ENCODE data around the gene NOP53. TPM values are rescaled to one million over a fixed set of nuclear protein-coding genes. Genes with fewer than 3 reads are reported as not detected.
A peak's percentile ranks its signal among the peaks of the same experiment; 100 is the strongest.

NOP53 gene
- total RNA-seq, 1 donor, result 55.7 TPM

- no peaks in the 10 kb centered on the region for H3K4me1 ChIP-seq (ENCODE audit: insufficient read depth, low read length)
- H3K4me3 ChIP-seq (ENCODE audit: insufficient read depth, low read length), result no peak overlapping the region
- H3K79me2 ChIP-seq (ENCODE audit: insufficient read depth, low read length), result peaks cover under 1% of the 10 kb centered on the region
- H3K9me3 ChIP-seq (ENCODE audit: low read depth, low read length), result no peaks in the 10 kb centered on the region
- DNase-seq (ENCODE audit: insufficient read length, low spot score, missing footprints), result peak; percentile 63
- H3K4me2 ChIP-seq (ENCODE audit: insufficient read depth, low read length), result no peak overlapping the region
- no peak overlapping the region for H2AFZ ChIP-seq (ENCODE audit: low read length)
- peaks cover 14% of the 10 kb centered on the region for H4K20me1 ChIP-seq (ENCODE audit: insufficient read depth, low read length)
- no peaks in the 10 kb centered on the region for H3K27me3 ChIP-seq (ENCODE audit: insufficient read depth, low read length)
- no peak for TF ChIP-seq CTCF (IDR thresholded peaks at IDR 0.05; ENCODE audit: extremely low read depth, low read depth, low read length)
- no peak overlapping the region for H3K27ac ChIP-seq (ENCODE audit: low read depth, low read length)
- H3K36me3 ChIP-seq (ENCODE audit: insufficient read depth, low read length), result peaks cover 67% of the 10 kb centered on the region
Observed at GRCh38 chr19:47755065-47755761, 9.9 kb downstream of the NOP53 start.

DNA sequence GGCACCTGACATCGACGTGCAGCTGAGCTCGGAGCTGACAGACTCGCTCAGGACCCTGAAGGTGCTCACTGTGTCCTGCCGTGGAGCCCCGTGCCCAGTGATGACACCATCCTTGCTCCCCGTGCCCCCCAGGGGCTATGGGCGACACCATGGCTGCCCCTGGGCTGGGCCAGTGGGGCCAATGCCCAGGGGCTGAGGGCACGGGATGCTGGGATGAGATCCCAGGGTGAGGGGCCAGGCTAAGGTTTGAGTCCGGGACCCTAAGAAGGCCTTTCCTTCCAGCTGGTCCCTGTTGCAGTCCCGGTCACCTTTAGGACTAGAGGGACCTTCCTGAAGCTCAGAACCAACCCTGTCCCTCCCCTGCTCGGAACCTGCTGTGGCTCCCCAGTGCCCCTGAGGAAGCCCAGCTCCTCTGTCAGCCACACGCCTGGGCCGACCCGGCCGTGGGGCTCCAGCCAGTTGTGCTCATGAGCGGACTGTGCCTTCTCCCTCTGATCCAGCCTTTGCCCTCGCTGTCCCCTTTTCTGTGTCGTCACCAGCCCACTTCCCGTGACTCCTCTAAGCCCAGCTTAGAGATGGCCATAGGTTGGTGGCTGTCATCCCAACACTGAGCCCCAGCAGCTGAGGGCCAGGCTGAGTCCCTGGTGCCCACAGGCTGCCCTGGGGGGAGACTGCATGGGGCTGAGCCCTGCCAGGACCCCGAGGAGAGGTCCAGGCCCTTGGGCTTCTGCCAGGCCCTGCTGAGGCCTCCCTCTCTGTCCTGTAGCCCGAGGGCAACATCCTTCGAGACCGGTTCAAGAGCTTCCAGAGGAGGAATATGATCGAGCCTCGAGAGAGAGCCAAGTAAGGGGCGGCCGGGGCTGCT, 10.6 kb downstream of the NOP53 start:
- H3K36me3 ChIP-seq (ENCODE audit: insufficient read depth, low read length), result peaks cover 60% of the 10 kb centered on the region
- no peak overlapping the region for H2AFZ ChIP-seq (ENCODE audit: low read length)

GRCh38 chr19:47756627-47756929, 11.2 kb downstream of the NOP53 start:
- no peak overlapping the region for H3K4me2 ChIP-seq (ENCODE audit: insufficient read depth, low read length)
- no peaks in the 10 kb centered on the region for H3K79me2 ChIP-seq (ENCODE audit: insufficient read depth, low read length)
- no peaks in the 10 kb centered on the region for H3K9me3 ChIP-seq (ENCODE audit: low read depth, low read length)
- DNase-seq (ENCODE audit: insufficient read length, low spot score, missing footprints), result peak; percentile 80
- H3K4me3 ChIP-seq (ENCODE audit: insufficient read depth, low read length), result no peak overlapping the region
- H3K27me3 ChIP-seq (ENCODE audit: insufficient read depth, low read length), result no peaks in the 10 kb centered on the region
- no peak for TF ChIP-seq CTCF (IDR thresholded peaks at IDR 0.05; ENCODE audit: extremely low read depth, low read depth, low read length)
- H3K4me1 ChIP-seq (ENCODE audit: insufficient read depth, low read length), result no peaks in the 10 kb centered on the region
- no peak overlapping the region for H3K27ac ChIP-seq (ENCODE audit: low read depth, low read length)
- no peak overlapping the region for H2AFZ ChIP-seq (ENCODE audit: low read length)
- peaks cover 54% of the 10 kb centered on the region for H3K36me3 ChIP-seq (ENCODE audit: insufficient read depth, low read length)
- H4K20me1 ChIP-seq (ENCODE audit: insufficient read depth, low read length), result peaks cover 6% of the 10 kb centered on the region

More for the DNA sequence above, 10.6 kb downstream of the NOP53 start:
- no peaks in the 10 kb centered on the region for H3K79me2 ChIP-seq (ENCODE audit: insufficient read depth, low read length)
- TF ChIP-seq CTCF (IDR thresholded peaks at IDR 0.05; ENCODE audit: extremely low read depth, low read depth, low read length), result no peak
- no peaks in the 10 kb centered on the region for H3K4me1 ChIP-seq (ENCODE audit: insufficient read depth, low read length)
- H3K27me3 ChIP-seq (ENCODE audit: insufficient read depth, low read length), result no peaks in the 10 kb centered on the region
- no peak overlapping the region for H3K27ac ChIP-seq (ENCODE audit: low read depth, low read length)
- DNase-seq (ENCODE audit: insufficient read length, low spot score, missing footprints), result peak; percentile 88
- H3K4me2 ChIP-seq (ENCODE audit: insufficient read depth, low read length), result no peak overlapping the region
- H4K20me1 ChIP-seq (ENCODE audit: insufficient read depth, low read length), result peaks cover 12% of the 10 kb centered on the region
- H3K4me3 ChIP-seq (ENCODE audit: insufficient read depth, low read length), result no peak overlapping the region
- H3K9me3 ChIP-seq (ENCODE audit: low read depth, low read length), result no peaks in the 10 kb centered on the region

DNA sequence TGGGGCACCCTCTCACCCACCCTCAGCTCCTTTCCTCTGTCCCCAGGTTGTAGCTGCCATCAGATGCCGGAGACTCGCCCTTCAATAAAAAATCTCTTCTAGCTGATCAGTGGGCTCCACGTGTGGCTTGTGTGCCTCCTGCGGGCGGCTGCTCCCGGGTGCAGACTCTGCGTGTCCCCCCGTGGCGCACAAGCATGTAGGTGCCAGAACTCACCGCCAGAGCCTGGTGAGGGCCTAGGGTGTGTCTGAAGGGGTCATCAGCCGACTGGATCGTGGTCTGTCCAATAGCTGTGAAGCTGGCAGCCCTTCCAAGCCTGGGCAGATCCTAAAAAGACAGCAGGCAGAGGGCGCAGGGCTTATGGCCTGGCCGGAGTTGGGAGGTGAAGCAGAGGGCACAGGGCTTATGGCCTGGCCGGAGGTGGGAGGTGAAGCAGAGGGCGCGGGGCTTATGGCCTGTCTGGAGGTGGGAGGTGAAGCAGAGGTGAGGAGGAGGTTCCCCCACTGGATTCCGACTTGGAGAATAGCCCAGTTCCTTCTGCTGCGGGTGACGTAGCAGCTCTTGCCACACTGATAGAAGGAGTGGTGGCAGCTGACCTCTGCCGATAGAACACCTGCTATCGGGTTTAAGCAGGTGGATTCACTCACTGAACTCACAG, 11.7 kb downstream of the NOP53 start:
- peak; percentile 85 for DNase-seq (ENCODE audit: insufficient read length, low spot score, missing footprints)
- H3K4me1 ChIP-seq (ENCODE audit: insufficient read depth, low read length), result no peaks in the 10 kb centered on the region
- no peaks in the 10 kb centered on the region for H3K9me3 ChIP-seq (ENCODE audit: low read depth, low read length)
- no peak for TF ChIP-seq CTCF (IDR thresholded peaks at IDR 0.05; ENCODE audit: extremely low read depth, low read depth, low read length)
- H4K20me1 ChIP-seq (ENCODE audit: insufficient read depth, low read length), result peaks cover 6% of the 10 kb centered on the region
- no peak overlapping the region for H3K27ac ChIP-seq (ENCODE audit: low read depth, low read length)
- no peaks in the 10 kb centered on the region for H3K79me2 ChIP-seq (ENCODE audit: insufficient read depth, low read length)
- no peak overlapping the region for H3K4me2 ChIP-seq (ENCODE audit: insufficient read depth, low read length)
- no peak overlapping the region for H3K4me3 ChIP-seq (ENCODE audit: insufficient read depth, low read length)
- no peak overlapping the region for H2AFZ ChIP-seq (ENCODE audit: low read length)
- peaks cover 51% of the 10 kb centered on the region for H3K36me3 ChIP-seq (ENCODE audit: insufficient read depth, low read length)
- no peaks in the 10 kb centered on the region for H3K27me3 ChIP-seq (ENCODE audit: insufficient read depth, low read length)

All from osteoblast (primary cell).